IPS DF 6.9 (cell line): Measurements from ENCODE around the gene FOXK2.
"Not testable (repeated sequence)": the region's sequence is repeated elsewhere in the genome, so short reads cannot be mapped to it uniquely, and the experiment has no call there.

Experiments used
- DNase-seq: peaks from one replicate; pipeline ENCODE4 v3.0.0-alpha.2; 2013; ENCODE audit warnings: low read depth, low spot score
- H3K27ac ChIP-seq: one replicate; pipeline ENCODE4 v1.5.1; 2013; ENCODE audit warnings: low read length, control low read depth
- H3K27me3 ChIP-seq: 2 replicates; pipeline ENCODE4 v1.6.1; 2013; ENCODE audit warnings: mild to moderate bottlenecking, low read length; ENCODE audit not compliant: control insufficient read depth, insufficient read depth
- H3K36me3 ChIP-seq: 2 replicates; pipeline ENCODE4 v1.6.1; 2013; ENCODE audit warnings: low read length; ENCODE audit not compliant: control insufficient read depth, insufficient read depth
- H3K4me1 ChIP-seq: 2 replicates; pipeline ENCODE4 v1.6.1; 2013; ENCODE audit warnings: low read length; ENCODE audit not compliant: control insufficient read depth, insufficient read depth
- H3K4me3 ChIP-seq: 2 replicates; pipeline ENCODE4 v1.5.1; 2013; ENCODE audit warnings: mild to moderate bottlenecking, low read length
- H3K9me3 ChIP-seq: 2 replicates; pipeline ENCODE4 v1.6.1; 2013; ENCODE audit warnings: low read length, inconsistent platforms; ENCODE audit not compliant: control insufficient read depth, insufficient read depth
- WGBS: extraction: QIAGEN DNeasy Blood & Tissue Kit; methylation state at CpG from one replicate; pipeline ENCODE4 v1.1.7; 2013; ENCODE audit warnings: mixed read lengths, missing lambda C conversion rate; ENCODE audit not compliant: insufficient read length, insufficient coverage; 5-methylcytosine and 5-hydroxymethylcytosine counted together

FOXK2 gene

GRCh38 chr17:82531431-82531881 lies 11.9 kb downstream of the FOXK2 start:
- no CpG with 5 or more reads among the region's 7 CpGs for WGBS
- H3K9me3 ChIP-seq, result no peaks in the 10 kb centered on the region
- no peaks in the 10 kb centered on the region for H3K27me3 ChIP-seq
- H3K4me3 ChIP-seq, result no peak overlapping the region
- H3K27ac ChIP-seq, result no peak overlapping the region
- peaks cover 4% of the 10 kb centered on the region for H3K4me1 ChIP-seq
- H3K36me3 ChIP-seq, result no peaks in the 10 kb centered on the region
- DNase-seq, result no peak

- WGBS, result no CpG with 5 or more reads among the region's 7 CpGs
- Histone ChIP-seq H3K4me3 (no peak overlapping the region), H3K36me3 (no peaks in the 10 kb centered on the region), H3K27ac (no peak overlapping the region), H3K9me3 (no peaks in the 10 kb centered on the region), H3K4me1 (peaks cover 4% of the 10 kb centered on the region), H3K27me3 (no peaks in the 10 kb centered on the region)
- DNase-seq, result no peak
Observed at GRCh38 chr17:82534401-82534812, 14.9 kb downstream of the FOXK2 start.

DNA sequence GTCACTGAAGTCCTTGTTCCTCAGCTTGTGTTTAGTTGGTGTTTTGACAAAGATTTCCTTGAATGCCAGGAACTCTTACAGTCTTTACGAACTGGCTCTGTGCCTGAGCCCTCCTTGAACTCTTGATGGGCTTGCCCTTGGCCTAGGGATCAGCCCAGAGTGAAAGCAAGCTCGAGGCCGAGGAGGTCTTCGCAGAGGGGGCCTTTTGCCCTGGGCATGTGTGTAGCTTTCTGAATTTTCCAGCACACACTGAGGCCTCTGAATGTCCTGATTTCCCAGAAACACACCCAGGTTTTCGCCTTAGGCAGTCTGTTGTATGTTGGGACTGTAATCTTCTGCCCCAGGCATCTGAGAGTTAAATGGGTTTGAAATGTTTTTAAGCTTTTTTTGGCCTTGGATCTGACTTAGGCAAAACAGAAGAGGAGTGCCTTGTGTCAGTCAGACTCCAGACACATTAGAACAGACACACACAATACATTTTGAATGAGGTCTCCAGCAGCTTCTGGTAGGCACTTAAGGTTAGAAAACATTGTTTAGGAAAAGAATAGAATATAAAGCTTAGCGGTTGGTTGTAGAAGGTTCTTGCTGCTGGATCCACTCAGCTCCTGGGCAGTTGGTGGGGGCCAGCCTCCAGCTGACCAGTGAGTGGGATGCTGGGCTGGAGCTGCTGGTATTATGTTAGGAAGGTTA lies 17.1 kb downstream of the FOXK2 start:
- Histone ChIP-seq H3K27ac (no peak overlapping the region), H3K27me3 (no peaks in the 10 kb centered on the region), H3K4me1 (peaks cover 4% of the 10 kb centered on the region), H3K36me3 (no peaks in the 10 kb centered on the region), H3K9me3 (no peaks in the 10 kb centered on the region), H3K4me3 (no peak overlapping the region)
- no peak for DNase-seq
- WGBS, result no CpG with 5 or more reads among the region's 6 CpGs

DNA sequence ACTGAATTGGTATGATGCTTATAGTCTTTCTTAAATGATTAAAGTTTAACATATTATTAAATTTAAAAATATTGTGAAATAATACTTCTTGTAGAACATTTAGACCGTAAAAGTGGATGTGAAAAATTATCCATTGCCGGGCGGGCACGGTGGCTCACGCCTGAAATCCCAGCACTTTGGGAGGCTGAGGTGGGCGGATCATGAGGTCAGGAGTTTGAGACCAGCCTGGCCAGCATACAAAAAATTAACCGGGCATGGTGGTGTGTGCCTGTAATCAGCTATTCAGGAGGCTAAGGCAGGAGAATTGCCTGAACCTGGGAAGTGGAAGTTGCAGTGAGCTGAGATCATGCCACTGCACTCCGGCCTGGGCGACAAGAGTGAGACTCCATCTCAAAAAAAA lies 17.7 kb downstream of the FOXK2 start:
- H3K9me3 ChIP-seq, H3K4me1 ChIP-seq, H3K36me3 ChIP-seq, H3K4me3 ChIP-seq, H3K27me3 ChIP-seq, DNase-seq, H3K27ac ChIP-seq: not testable (repeated sequence)
- no CpG with 5 or more reads among the region's 9 CpGs for WGBS

DNA sequence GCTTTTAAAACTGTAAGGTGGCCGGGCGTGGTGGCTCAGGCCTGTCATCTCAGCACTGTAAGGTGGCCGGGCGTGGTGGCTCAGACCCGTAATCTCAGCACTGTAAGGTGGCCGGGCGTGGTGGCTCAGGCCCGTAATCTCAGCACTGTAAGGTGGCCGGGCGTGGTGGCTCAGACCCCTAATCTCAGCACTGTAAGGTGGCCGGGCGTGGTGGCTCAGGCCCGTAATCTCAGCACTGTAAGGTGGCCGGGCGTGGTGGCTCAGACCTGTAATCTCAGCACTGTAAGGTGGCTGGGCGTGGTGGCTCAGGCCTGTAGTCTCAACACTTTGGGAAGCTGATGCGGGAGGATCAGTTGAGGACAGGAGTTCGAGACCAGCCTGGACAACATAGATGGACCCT lies 19.5 kb downstream of the FOXK2 start:
- H3K36me3 ChIP-seq, H3K27me3 ChIP-seq, H3K9me3 ChIP-seq, DNase-seq, H3K4me1 ChIP-seq, H3K4me3 ChIP-seq, H3K27ac ChIP-seq: not testable (repeated sequence)
- no CpG with 5 or more reads among the region's 18 CpGs for WGBS

GRCh38 chr17:82542439-82542838 lies 22.9 kb downstream of the FOXK2 start:
- Histone ChIP-seq H3K36me3 (no peaks in the 10 kb centered on the region), H3K27me3 (no peaks in the 10 kb centered on the region), H3K4me1 (no peaks in the 10 kb centered on the region), H3K9me3 (no peaks in the 10 kb centered on the region), H3K4me3 (no peak overlapping the region), H3K27ac (no peak overlapping the region)
- WGBS, result no CpG with 5 or more reads among the region's 5 CpGs
- no peak for DNase-seq

GRCh38 chr17:82544431-82545070 lies 25.0 kb downstream of the FOXK2 start:
- Histone ChIP-seq H3K27me3 (no peaks in the 10 kb centered on the region), H3K4me3 (no peak overlapping the region), H3K27ac (no peak overlapping the region), H3K36me3 (no peaks in the 10 kb centered on the region), H3K4me1 (no peaks in the 10 kb centered on the region), H3K9me3 (no peaks in the 10 kb centered on the region)
- no peak for DNase-seq
- WGBS, result no CpG with 5 or more reads among the region's 16 CpGs

DNA sequence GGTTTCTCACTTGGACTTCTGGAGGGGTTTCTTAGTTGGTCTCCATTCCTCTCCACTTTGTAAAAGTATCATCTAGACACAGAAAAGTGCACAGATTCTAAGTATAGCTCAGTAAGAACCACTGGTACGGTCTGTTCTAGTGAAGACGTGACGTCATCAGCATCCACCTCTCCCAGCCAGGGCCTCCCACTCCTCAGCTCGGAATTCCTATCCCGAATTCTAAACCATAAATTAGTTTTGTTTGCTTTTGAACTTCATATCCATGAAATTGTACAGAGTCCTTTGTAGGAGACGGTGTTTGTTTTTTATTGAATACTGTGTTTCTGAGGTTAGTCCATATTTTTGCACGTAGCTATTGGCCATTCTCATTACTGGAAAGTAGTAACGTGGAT lies 25.5 kb downstream of the FOXK2 start:
- Histone ChIP-seq H3K27ac (no peak overlapping the region), H3K9me3 (no peaks in the 10 kb centered on the region), H3K27me3 (no peaks in the 10 kb centered on the region), H3K4me3 (no peak overlapping the region), H3K36me3 (no peaks in the 10 kb centered on the region), H3K4me1 (no peaks in the 10 kb centered on the region)
- WGBS, result no CpG with 5 or more reads among the region's 8 CpGs
- DNase-seq, result no peak

DNA sequence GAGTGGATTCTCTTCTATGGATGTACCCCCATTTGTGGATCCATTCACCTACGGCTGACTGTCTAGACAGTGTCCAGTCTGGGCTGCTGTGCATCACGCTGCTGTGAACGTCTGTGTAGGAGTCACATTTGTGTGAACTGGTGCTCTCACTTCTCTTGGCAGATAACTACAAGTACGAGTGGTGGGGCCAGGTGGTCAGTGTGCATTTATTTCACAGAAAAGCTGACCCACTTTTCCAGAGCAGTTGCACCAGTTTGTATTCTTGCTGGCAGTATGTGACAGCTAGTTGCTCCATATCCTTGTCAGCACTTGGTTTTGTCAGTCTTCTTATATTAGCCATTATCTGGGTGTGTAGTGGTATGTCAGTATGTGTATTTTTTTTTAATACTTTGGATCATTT lies 28.4 kb downstream of the FOXK2 start:
- Histone ChIP-seq H3K4me1 (peaks cover 3% of the 10 kb centered on the region), H3K9me3 (no peaks in the 10 kb centered on the region), H3K4me3 (no peak overlapping the region), H3K27ac (no peak overlapping the region), H3K27me3 (no peaks in the 10 kb centered on the region), H3K36me3 (no peaks in the 10 kb centered on the region)
- no CpG with 5 or more reads among the region's 4 CpGs for WGBS
- no peak for DNase-seq

DNA sequence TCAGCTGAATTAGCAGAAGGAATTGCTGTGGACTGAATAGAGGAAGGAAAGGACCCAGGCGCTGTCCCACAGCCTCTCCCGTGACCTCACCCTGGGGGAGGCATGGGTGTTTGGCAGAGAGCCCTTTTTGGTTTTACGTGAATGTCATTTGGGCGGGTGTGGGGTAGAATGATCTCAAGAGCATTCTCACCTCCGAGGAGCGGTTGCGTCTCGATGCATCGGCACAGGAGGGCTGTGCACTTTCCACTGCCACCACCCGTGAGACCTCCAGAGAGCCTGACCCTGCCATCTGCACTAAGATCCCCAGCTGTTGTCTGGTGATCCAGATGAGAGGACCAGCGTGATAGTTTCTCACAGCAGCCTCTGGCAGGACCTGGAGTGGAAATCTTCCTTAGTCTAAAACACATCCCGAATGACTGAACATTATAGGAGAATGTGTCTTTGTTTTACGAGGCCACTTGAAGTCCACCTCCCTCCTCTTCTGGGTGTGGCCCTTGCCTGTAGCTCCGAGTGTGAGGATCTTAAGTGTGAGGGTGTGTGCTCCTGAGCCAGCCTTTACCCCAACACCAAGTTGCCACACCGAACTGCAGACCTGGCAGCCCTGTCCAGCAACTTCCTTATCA lies 29.3 kb downstream of the FOXK2 start:
- no peaks in the 10 kb centered on the region for H3K36me3 ChIP-seq
- H3K4me3 ChIP-seq, result no peak overlapping the region
- no peak overlapping the region for H3K27ac ChIP-seq
- peaks cover 7% of the 10 kb centered on the region for H3K4me1 ChIP-seq
- no peaks in the 10 kb centered on the region for H3K27me3 ChIP-seq
- no peaks in the 10 kb centered on the region for H3K9me3 ChIP-seq
- DNase-seq, result no peak
- WGBS, result no CpG with 5 or more reads among the region's 15 CpGs
